ENCODE results near the gene SGTA.
"Not testable (repeated sequence)": the region's sequence is repeated elsewhere in the genome, so short reads cannot be mapped to it uniquely, and the experiment has no call there.

Gene SGTA

GRCh38 chr19:2726904-2727639 is 56.0 kb downstream of the SGTA start:
- no peak for DNase-seq (ENCODE audit: low read depth in 3 of 3)

GRCh38 chr19:2726160-2726855 is 56.8 kb downstream of the SGTA start:
- DNase-seq (ENCODE audit: low read depth in 3 of 3): no peak

- no peak for DNase-seq (ENCODE audit: low read depth in 3 of 3)
These were observed 58.9 kb downstream of the SGTA start for GRCh38 chr19:2724148-2724557.

GRCh38 chr19:2723747-2724146 is 59.3 kb downstream of the SGTA start:
- DNase-seq (ENCODE audit: low read depth in 3 of 3): no peak

- no peak for DNase-seq (ENCODE audit: low read depth in 3 of 3)
These were observed 59.7 kb downstream of the SGTA start for GRCh38 chr19:2723345-2723715.

GRCh38 chr19:2722541-2723344 is 60.3 kb downstream of the SGTA start:
- no peak for DNase-seq (ENCODE audit: low read depth in 3 of 3)

GRCh38 chr19:2721570-2722540 is 61.2 kb downstream of the SGTA start:
- no peak for DNase-seq (ENCODE audit: low read depth in 3 of 3)

GRCh38 chr19:2720777-2721569 is 62.1 kb downstream of the SGTA start, which contains the start of gene DIRAS1:
TSS of gene DIRAS1 (minus strand) at chr19:2721372. CDS start at chr19:2717806, 3,566 bp downstream.
- no peak for DNase-seq (ENCODE audit: low read depth in 3 of 3)

GRCh38 chr19:2719920-2720776 is 62.9 kb downstream of the SGTA start:
- DNase-seq (ENCODE audit: low read depth in 3 of 3): no peak

- no peak for DNase-seq (ENCODE audit: low read depth in 3 of 3)
These were observed 63.8 kb downstream of the SGTA start for GRCh38 chr19:2719232-2719735.

GRCh38 chr19:2717638-2718541 is 65.2 kb downstream of the SGTA start:
- DNase-seq (ENCODE audit: low read depth in 3 of 3): no peak

- DNase-seq (ENCODE audit: low read depth in 3 of 3): no peak
These were observed 66.1 kb downstream of the SGTA start for GRCh38 chr19:2716722-2717637.

- no peak for DNase-seq (ENCODE audit: low read depth in 3 of 3)
These were observed 66.8 kb downstream of the SGTA start for GRCh38 chr19:2716275-2716650.

GRCh38 chr19:2715470-2716274 is 67.4 kb downstream of the SGTA start:
- DNase-seq (ENCODE audit: low read depth in 3 of 3): no peak

GRCh38 chr19:2714531-2715269 is 68.4 kb downstream of the SGTA start:
- no peak for DNase-seq (ENCODE audit: low read depth in 3 of 3)

GRCh38 chr19:2714102-2714501 is 69.0 kb downstream of the SGTA start:
- not testable (repeated sequence) for DNase-seq (ENCODE audit: low read depth in 3 of 3)
